ENCODE data around the gene SIGLEC14.

DNA sequence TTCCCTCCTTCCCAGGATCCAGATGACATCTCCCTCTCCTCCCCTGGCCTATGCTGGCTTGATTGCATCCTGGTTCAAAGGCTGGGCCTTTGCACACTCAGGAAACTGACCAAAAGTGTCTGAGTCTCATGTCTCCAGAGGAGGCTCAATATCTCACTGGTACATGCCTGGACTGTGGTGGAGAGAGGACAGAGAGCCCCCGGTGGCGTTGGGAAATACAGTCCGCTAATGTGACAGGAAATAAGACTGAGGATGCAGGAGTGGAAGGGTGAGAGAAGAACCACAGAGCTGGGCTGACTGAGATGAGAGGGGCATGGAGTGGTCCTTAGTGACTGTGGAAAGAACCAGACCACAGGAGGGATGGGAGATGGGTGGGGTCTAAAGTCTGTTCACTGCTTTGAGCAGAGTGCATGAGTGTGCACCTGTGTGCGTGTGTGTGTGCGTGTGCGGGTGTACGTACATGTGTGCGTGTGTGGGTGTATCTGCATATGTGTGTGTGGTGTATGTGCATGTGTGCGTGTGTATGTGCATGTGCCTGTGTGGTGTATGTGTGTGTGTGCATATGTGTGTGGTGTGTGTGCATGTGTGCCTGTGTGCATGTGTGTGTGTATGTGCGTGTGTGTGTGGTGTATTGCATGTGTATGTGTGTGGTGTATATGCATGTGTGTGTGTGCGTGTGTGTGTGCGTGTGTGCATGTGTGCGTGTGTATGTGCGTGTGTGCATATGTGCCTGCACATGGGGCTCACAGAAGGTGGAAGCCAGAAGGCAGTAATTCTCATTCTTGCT, 18.3 kb downstream of the SIGLEC14 start:
- TF ChIP-seq POLR2AphosphoS5 (IDR thresholded peaks at IDR 0.05; ENCODE audit: borderline replicate concordance, low read depth, low read length) (no peak), EZH2 (IDR thresholded peaks at IDR 0.05) (no peak), FOXP2 (optimal IDR thresholded peaks at IDR 0.05; ENCODE audit: control extremely low read depth, extremely low read length, insufficient read depth) (no peak)

Data from SK-N-MC (cell line).